ENCODE measurements around the gene SH3BP5.

The SH3BP5 gene

DNA sequence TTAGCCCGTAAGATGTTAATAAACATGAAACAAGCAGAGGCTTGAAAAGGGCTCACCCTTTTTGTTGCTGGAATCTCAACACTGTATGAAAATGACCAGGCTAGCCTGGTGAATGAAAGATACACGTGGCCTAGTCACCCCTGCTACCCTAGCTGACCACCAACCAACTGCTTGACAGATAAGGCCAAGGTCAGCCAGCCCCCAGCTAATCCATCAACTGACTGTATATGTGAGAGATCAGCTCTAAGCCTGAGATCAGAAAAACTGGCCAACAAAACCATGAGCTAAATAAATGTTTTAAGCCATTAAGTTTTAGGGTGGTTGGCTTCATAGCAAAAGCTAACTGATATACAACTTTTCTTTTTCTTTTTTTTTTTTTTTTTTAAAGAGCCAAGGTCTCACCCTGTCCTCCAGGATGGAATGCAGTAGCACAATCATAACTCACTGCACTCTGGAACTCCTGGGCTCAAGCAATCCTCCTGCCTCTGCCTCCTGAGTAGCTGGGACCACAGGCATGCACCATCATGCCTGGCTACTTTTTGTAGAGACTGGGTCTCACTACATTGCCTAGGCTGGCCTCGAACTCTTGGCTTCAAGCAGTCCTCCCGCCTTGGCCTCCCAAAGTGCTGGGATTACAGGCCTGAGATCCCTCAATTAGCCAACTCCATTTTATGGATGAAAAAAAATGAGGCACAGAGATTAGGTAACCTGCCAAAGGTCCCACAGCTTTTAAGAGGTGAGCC lies 34.6 kb downstream of the SH3BP5 start:
- DNase-seq: no peak

DNA sequence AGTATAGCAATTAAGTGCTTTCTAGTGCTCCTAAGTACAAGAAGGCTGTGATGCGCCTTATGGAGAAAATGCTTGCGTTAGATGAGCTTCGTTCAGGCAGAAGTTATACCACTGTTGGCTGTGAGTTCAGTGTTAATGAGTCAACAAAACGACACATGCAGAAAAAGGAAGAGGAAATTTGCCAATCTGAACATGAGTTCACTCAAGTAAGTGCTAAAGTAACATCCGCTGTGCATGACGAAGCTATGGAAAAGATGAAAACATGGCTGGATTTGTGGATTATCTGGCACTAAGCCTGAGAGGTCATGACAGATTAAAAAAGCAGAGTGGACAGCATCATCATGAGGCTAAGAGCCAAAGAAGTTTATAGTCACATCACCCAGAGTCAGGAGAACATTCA lies 36.9 kb downstream of the SH3BP5 start:
- DNase-seq: peak; percentile 83

DNA sequence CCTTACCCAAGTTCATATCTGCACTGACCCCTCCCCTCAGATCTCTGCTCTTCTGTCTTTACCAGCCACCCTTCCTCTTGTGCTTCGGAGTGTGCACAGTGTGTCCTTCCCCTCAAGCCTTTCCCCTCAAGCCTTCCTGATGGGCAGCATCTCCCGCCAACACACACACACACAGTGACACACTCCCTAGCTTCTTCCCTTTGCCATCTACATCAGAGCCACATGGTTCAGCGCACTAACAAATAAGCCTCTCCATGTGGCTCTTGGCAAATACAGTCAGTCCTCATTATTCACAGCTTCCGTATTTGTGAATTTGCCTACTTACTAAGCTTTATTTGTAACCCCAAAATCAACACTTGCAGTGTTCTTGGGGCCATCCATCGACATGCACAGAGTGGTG lies 37.5 kb downstream of the SH3BP5 start:
- no peak for DNase-seq

DNA sequence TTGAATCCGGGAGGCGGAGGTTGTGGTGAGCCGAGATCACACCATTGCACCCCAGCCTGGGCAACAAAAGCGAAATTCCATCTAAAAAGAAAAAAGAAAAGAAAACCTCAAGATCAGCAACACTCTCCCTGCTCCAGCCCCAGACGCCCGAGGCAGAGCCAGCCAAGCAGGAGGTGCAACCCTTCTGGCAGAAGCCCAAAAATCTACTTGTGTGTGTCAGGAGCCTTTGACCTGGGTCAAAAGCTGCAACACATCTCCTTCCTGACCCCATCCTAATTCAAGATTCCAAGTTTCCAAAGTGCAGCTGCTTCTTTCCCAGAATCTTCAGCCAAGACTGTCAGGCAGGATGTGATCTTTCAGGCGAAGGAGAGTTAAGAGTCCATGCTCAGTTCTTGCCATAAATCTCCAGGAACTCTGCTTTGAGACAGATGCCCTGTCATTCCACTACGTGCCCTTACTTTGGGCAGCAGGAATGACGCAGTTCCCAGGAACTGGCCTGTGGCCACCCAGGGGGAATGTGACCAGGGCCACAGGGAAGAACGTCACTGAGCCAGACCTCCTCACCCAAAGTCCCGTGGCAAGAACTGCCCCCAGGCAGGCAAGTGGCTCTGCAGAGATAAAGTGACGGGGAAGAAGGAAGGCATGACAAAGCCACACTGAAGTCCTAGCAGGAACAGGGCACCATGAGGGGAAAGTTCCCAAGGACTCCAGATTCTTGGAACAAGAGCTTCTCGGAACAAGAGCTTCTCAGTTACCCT lies 39.4 kb downstream of the SH3BP5 start:
- no peak for DNase-seq

DNA sequence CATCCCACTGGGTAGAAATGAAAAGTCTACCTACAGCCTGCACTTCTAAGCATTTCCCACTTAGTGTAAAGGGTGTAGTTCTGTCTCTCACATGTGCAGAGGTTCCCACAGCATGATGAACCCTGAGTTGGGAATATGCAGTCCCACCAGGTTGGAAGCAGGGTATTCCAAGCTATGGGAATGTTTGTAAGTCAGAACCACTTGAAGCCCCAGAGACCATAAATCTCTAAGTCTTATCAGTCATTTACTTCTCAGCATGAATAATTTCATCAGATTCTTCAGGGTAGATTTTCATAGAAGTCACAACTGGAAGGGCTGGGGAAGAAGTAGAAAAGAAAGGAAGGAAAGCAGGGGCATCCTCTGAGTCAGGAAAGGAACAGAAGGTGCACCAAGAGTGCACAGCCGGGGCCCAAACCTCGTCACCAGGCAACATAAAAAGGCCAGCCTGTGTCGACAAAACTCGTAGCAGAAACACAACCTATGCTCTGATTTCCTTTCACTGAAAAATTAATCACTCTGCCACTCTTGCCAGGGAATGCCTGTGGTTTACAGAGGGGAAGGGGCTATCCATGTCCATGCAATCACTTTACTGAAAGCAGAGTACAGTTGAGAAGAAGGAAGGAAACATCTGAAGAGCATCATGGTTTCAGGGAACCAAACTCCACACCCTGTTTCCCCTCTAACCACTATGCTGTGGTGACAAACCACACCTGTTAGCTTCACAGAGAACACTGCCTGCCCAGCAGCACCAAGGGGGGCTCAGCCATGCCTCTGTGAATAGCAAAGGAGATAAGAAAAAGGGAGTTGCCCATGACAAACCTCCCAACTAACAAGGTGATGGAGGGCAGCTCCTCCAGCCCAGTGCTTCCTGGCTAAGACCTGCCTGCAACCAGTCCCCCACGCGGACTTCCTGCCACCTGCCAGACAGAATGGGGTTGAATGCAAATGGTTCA lies 40.5 kb downstream of the SH3BP5 start:
- DNase-seq: no peak

DNA sequence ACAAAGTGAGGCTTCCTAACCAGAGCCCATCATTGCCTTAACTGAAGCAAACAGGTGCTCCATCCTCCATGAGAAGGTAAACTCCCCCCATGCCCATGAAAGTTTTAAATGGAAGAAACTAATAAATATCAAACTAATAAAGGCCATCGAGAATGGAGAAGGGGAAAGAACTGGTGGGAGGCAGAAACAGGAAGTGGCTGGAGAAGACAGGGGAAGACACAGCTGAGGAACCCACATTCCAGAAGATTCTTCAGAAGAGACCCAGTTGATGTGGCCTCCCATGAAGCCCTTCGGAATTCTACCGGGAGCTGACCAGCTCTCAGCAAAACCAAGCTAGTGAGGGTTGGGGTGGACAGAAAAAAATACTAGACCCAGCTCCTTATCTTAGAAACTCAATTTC lies 41.6 kb downstream of the SH3BP5 start:
- no peak for DNase-seq

DNA sequence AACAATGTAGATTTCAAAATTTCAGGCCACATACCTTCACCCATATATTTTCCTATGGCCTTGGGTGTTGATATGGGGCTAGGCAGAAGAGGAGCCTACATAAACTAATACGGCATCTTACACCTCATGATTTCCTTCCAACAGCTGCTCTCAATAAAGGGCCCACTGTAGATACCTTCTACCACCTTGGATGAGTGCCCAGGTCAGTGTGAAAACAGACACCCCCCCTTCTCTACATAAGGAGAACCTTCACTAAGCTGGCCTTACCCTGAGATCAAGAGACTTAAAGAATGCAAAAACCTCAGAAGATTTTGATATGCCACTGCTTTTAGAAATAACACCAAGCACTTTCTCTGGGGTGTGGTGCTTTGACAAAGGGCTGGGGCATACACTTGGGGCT lies 42.7 kb downstream of the SH3BP5 start:
- DNase-seq: no peak

DNA sequence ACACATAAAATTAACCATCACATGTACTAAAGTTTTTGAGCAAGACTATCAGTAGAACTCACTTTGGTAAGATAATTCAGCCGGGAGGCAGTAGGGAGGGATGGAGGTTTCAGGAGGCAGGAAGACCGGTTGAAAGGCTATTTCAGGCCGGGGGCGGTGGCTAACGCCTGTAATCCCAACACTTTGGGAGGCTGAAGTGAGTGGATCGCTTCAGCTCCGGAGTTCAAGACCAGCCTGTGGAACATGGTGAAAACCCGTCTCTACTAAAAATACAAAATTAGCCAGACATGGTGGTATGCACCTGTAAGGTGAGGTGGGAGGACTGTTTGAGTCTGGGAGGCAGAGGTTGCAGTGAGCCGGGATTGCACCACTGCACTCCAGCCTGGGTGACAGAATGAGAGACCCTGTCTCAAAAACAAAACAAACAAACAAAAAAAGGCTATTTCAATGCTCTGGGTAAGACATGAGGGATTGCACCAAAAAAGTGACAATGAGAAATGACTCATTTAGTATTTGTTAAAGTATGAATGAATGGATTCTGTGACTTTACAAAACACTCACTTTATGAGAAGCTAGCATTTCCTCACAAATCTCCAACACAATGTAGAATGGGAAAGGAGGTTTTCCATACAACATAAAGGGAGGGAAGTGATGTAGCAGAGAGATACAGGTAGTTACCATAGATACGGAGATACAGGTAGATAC lies 43.9 kb downstream of the SH3BP5 start:
- DNase-seq: no peak

DNA sequence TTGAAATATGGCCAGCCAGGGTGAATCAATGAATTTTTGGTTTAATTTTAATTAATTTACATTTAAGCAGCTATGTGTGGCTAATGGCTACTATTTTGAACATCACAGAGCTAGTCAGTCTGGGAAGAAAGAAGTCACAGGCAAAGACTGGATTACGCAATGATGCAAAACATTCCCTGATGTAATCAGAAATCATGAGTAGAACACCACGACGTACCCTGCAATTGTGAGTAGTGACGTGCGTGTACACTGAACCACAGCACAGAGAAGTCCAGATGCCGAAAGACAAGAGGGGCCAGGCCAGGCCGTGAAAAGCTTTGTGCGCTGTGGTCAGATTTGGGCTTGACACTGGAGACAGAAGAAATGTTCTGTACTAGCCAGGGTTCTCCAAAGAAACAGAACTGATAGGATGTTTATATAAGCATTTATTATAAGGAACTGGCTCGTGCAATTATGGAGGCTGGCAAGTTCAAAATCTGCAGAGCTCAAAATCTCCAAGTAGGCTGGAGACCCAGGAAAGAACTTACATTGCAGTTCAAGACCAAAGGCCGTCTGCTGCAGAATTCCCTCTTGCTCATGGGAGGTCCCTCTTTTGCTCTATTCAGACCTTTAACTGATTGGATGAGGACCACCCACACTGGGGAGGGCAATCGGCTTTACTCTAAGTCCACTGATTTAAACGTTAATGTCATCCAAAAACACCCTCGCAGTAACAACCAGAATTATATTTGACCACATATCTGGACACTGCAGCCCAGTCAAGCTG lies 44.6 kb downstream of the SH3BP5 start:
- peak; percentile 84 for DNase-seq

DNA sequence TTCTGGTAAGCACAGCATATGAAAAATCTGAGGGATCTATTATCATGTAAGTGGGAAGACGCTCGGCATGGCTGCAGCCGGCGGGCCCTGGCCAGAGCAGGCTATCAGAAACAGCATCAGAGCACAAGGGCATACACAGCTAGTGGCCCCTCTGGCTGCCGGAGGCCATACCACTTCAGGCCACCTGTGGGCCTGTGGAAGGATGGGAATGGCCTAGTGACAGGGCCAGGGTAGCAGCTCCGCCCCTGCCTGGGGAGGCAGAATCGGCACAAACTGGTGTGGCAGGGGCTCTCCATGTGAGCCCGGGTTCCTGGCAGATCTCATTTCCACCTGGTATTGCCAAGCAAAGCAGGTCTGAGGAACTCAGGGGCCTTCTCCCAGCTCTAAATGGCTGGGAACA lies 46.4 kb downstream of the SH3BP5 start:
- DNase-seq: no peak

DNA sequence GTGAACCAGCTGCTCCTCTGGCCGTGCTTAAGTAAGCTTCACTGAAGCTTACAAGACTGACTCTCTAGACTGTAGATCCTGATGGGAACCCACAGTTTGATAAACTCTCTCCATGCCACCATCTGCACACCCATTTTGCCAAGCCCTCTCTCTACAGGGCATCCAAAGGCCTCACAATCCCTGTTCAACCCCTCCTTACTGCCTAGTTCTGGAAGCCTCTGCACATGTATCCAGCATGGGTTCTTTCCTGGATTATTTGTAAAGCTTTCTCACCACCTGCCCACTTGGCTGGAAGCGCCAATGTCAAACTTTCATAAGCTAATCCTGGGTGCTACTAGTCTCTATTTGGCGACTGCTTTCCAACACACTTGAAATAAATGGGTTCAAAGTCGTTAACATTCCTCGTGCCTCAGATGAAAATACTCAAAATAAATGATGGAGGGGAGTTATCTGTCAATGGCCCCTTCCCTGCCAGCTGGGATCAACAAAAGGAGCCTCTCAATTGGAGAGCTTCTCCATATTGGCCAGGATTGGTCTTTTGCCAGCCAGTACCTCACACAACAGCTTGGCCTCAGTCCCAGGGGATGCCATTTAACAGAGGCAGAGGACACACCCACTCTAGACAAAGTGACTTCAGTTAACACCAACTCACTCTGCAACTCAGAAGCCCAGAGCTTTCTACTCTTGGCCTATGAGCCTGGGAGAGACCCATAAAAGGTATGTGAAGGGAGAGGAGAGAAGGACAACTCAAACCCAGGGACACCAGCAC lies 48.1 kb downstream of the SH3BP5 start:
- no peak for DNase-seq

DNA sequence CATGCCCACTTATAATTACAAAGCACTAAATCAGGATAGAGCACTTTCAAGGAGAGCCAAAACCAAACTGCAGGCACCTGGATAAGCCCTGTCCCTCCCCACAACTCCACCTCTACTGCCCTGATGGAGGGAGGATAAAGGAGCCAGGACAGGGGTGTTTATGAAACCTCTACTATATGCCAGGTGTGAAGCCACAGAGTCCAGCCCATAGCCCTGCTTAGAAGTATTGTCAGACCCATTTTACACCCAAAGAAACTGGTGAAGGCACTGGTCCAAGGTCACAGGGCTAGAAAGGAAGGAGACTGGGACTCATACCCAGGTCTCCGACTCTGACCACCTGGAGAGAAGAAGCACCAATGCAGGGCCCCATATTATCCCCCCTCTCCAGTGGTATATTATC lies 48.7 kb downstream of the SH3BP5 start:
- no peak for DNase-seq

DNA sequence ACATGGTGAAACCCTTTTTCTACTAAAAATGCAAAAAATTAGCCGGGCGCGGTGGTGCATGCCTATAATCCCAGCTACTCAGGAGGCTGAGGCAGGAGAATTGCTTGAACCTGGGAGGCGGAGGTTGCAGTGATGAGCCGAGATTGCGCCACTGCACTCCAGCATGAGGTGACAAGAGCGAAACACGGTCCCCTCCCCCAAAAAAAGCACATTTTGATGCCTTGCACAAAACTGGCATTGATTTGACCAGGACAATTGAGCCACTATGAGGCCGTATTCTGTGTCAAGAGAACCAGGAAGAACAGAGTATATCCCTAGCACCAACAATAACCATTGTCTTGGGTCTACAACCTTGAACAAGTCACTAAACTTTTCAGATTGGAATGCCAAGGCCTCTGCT lies 50.6 kb downstream of the SH3BP5 start:
- no peak for DNase-seq

DNA sequence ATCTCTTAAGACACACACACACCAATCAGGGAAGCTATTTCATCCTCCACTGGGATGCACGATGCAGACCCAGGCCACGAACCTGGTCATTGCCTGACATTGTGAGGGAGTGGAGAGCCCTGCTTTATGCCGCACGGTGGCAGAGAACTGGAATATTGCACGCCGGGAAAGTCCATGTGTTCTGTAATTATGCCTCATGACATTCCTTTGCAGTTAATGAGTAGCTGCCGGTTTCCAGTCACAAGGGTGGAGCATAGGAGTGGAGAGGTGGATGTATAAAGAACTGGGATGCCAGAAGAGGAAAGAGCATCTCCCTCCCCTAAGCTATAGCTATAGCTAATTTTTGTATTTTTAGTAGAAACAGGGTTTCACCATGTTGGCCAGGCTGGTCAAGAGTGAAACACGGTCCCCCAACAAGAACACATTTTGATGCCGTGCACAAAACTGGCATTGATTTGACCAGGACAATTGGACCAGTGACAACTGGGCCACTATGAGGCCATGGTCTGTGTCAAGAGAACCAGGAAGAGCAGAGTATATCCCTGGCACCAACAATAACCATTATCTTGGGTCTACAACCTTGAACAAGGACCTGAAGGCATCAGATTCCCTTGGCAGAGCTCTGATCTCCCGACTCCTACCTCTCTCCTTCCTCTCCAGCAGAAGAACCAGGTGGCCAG lies 51.4 kb downstream of the SH3BP5 start:
- DNase-seq: no peak

DNA sequence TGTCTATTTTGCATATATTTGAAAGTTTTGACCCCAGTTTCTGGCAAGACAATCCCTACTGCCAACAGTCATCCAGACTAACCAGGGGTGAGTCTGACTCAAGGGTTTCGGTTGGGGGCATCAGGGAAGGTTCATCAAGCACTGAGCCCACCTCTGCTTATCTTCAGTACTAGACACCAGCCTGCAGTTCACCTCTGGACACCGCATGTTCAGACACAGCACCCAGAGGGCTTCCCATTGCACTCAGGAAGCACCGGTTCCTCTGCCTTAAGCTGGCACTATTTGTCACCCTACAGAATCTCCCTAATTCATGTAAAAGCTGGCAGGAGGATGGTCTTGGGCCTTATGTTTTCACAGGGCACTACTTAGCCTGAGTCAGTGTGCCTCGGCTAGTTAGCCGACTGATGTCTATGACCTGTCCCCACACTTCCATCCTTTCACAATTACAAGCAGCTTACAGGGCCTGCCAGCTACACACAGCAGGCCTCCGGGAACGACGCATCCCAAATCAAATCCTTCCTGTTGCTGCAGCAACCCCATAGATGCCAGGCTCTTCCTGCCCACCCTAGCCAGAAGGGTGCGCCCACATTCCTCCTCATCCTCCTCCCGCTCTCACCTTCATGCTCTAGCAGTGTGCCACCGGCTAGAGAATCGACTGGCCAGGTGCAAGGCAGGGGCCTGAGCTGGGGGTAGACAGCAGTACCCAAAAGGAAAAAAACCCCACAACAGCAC lies 52.5 kb downstream of the SH3BP5 start:
- DNase-seq: no peak

DNA sequence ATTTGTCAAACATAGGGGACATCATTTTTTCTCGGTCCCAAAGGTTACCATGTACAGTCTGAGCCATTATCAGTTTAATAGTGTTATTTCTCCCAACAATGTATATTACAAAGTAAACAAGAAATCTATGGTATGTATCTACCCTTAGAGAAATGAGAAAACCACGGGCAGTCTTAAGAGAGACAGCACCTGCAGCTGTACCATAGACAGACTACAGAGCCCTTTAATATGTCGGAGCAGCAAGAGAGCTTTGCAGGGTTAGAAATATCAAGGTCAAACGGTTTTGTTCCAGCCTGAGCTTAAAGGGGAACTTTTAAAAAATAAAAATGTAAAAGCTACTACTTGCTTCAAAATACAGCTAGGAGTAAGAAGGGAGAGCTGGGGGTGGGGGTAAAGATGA lies 53.2 kb downstream of the SH3BP5 start:
- DNase-seq: no peak

DNA sequence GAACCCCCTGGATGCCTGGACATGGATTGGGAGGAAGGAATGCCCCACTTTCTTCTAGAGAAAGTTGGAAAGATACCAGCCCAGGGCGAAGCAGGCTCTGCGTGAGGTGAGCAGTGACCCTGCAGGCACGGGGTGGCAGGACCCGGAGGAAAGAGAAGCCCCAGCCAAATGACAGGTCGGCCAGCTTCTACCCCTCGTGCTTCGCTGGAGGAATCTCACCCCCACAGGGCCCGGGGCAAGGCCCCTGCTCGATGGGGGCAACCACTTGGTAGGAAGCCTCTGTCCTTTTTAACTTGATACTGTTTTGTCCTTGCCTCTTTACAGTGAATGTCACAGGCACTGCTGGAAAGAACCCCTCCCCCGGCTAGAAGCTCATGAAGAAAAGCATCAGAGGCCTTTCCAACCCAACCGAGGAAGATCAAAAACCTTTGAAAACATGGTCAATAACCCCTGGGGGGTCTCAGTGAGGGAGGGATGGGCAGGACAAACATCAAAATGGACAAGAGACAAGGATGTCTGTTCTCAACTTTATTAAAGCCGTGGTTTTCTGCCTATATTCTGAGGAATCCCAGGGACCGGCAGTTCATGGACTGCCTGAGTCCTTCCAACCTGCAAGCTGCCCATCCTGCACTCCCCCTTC lies 54.4 kb downstream of the SH3BP5 start:
- no peak for DNase-seq

DNA sequence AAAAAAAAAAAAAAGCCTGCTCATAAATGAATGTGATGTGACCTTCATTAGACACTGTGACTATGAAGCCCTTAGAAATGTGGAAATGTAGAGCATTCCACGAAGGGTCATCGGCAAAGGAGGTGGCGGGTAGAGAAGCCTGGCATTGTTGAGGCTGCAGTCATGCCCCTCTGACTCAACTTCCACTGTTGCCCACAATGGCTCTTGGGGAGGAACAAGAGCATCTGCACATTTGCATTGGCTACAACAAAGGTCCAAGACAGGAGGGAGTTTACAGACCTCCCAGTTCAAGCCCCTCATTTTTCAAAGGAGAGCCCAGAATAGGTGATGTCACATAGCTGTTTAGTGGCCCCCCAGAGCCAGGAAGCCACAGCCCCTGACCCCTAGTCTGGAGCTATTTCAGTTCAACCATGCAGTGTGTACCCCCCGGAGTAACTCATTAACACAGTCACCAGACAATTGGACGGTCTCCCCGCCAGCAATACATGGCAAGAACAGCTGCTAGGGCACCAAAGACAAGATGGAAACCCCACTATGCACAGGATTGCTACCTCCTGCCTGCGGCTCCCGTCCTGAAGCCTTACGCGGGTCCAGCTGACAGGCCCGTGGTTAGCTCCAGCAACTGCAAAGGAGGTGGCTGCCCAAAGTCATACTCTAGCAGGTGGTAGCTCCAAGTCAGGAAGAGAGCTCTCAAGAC lies 56.2 kb downstream of the SH3BP5 start:
- no peak for DNase-seq

DNA sequence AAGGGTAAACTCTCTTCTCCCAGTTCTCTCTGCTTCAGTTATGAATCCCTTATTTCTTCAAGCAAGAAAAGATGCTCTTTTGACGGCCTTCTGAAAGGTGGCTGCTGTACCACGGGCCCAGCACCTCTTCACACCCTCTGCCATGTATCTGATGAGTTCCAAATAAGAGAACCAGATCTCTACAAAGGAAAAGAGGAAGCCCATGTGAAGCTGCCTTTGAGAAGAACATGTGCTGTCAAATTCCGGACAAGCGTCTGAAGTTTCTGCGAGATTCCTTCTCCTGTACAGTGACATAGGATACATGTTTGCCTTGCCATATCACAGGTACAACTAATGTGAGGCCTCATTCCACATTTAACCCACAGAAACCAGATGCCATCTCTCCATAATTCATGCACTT lies 59.2 kb downstream of the SH3BP5 start:
- DNase-seq: no peak
